Cardiac muscle cell (in vitro differentiated cells and primary cell): Measurements from ENCODE around the gene VAPA. TPM values are rescaled to one million over a fixed set of nuclear protein-coding genes. Genes with fewer than 3 reads are reported as not detected.

Experiments
- DNase-seq, 2 donors: peaks; one replicate each; pipeline versions ENCODE4 v3.0.0 to v3.0.0-alpha.2; 2010 to 2017; ENCODE audit warnings: low read depth in 1 of 2, low spot score in 1 of 2
- H3K27ac ChIP-seq: fragments of 200-600 bp; sonication (generic); 2 replicates; pipeline ENCODE4 v1.5.1; 2016
- H3K27me3 ChIP-seq: fragments of 200-600 bp; sonication (generic); 2 replicates; pipeline ENCODE4 v1.6.0; 2016; ENCODE audit warnings: control low read depth
- H3K36me3 ChIP-seq: fragments of 200-600 bp; sonication (generic); 2 replicates; pipeline ENCODE4 v1.5.1; 2016; ENCODE audit warnings: control low read depth
- H3K4me1 ChIP-seq: fragments of 200-600 bp; sonication (generic); 2 replicates; pipeline ENCODE4 v1.8.1; 2017; ENCODE audit warnings: low read depth, mild to moderate bottlenecking, mixed run types
- H3K4me3 ChIP-seq: fragments of 200-600 bp; sonication (generic); 2 replicates; pipeline ENCODE4 v1.5.1; 2016; ENCODE audit warnings: mild to moderate bottlenecking
- H3K9me3 ChIP-seq: fragments of 200-600 bp; sonication (generic); 2 replicates; pipeline ENCODE4 v1.5.1; 2017; ENCODE audit warnings: low read depth, mild to moderate bottlenecking, control low read depth
- polyA plus RNA-seq: library from polyadenylated mRNA; unstranded; fragments of >200 nt; fragmentation: Nextera tagmentation; extraction: Ambion mirVana; gene quantifications from 2 replicates; pipeline ENCODE4 v1.2.1, GENCODE V29; 2016
- total RNA-seq: library from RNA; depleted of rRNA; stranded (reverse); fragments of >200 nt; gene quantifications from 2 replicates; pipeline ENCODE4 v1.2.3, GENCODE V29; 2016
- TF ChIP-seq, protein P1 (sequence below): IDR thresholded peaks from 2 replicates; pipeline ENCODE4 v1.5.1; 2012; ENCODE audit warnings: low read depth, mild to moderate bottlenecking, low read length

Gene VAPA
- total and polyA plus RNA-seq, 2 experiments from 2014 or later: 137 to 215 TPM

DNA sequence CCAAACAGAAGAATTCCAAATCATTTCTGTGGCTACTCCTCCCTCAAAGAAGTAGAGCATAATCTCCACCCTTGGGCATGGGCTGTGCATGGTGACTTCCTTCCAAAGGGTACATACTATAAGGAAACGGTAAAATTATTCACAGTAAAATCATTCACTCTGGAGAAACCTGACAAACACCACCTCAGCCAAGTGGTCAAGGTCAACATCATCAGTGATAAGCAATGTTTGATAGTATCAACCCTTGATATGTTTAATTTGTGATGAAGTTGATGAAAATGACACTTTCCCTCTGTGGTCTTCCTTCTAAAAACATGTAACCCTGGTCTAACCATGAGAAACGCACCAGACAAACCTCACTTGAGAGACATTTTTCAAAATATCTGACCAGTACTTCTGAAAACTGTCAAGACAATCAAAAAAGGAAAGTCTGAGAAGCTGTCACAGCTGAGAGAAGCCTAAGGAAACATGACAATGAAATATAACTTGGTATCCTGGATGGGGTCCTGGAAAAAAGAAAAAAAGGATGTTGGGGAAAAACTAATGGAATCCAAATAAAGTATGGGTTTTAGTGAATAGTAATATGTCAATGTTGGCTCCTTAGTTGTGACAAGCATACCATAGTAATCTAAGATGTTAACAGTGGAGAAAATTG is 37.5 kb upstream of the VAPA start:
- no peaks in the 10 kb centered on the region for H3K9me3 ChIP-seq
- H3K4me3 ChIP-seq: no peak overlapping the region
- H3K27me3 ChIP-seq: no peaks in the 10 kb centered on the region
- H3K27ac ChIP-seq: no peak overlapping the region
- TF ChIP-seq, protein P1, sequence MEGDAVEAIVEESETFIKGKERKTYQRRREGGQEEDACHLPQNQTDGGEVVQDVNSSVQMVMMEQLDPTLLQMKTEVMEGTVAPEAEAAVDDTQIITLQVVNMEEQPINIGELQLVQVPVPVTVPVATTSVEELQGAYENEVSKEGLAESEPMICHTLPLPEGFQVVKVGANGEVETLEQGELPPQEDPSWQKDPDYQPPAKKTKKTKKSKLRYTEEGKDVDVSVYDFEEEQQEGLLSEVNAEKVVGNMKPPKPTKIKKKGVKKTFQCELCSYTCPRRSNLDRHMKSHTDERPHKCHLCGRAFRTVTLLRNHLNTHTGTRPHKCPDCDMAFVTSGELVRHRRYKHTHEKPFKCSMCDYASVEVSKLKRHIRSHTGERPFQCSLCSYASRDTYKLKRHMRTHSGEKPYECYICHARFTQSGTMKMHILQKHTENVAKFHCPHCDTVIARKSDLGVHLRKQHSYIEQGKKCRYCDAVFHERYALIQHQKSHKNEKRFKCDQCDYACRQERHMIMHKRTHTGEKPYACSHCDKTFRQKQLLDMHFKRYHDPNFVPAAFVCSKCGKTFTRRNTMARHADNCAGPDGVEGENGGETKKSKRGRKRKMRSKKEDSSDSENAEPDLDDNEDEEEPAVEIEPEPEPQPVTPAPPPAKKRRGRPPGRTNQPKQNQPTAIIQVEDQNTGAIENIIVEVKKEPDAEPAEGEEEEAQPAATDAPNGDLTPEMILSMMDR: no peak
- DNase-seq: no peak
- no peaks in the 10 kb centered on the region for H3K36me3 ChIP-seq
- peaks cover 9% of the 10 kb centered on the region for H3K4me1 ChIP-seq

DNA sequence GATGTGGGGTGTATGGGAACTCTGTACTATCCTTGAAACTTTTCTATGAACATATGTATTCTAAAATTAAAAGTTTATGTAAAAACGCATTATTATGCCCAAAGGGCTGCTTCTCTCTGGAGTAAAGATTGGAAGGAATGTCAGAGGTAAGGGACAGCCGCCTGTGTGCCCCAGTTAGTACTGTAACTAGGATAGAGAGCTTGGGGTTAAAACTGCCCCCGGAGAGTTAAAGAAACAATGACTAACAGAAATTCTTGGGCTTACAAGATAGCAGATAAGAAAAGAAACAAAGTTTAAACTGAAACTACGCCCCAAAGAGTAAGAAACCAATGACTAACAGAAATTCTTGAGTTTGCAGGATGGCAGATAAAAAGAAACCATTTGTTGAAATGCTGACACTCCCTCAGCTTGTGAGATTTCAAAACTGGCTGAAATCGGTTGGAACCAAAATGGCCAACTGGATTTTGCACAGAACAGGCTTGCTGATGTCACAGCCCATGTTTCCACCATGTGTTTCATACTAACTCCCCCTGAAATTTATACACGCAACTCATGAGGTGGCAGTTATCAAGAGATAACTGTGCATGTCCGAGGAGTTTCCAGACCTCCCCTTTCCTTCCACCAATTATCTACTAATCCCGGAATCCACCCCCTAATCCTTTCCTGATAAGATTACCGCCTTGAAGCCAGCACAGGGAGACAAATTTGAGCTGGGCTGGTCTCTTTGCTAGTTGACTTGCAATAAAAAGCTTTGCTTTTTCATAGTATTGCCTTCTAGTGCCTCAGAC is 36.8 kb upstream of the VAPA start:
- peak; percentile 22 to 99 for DNase-seq
- no peak overlapping the region for H3K27ac ChIP-seq

DNA sequence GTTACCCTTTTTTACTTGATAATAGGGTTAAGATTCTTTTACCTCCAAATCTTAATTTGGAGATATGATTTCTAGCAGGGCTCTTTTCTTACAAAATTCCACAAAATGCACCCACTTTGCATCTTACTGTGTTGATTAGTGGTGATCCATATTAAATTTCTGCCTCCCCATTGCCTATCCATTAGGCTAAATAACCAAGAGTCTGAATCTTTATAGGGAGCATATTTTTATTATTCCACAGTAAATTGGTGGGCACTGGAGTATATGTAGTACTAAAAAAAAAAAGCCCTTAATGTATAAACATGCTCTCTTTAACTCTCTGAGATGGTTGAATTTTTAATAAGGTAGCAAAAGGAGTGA is 36.2 kb upstream of the VAPA start:
- peaks cover 9% of the 10 kb centered on the region for H3K4me1 ChIP-seq
- H3K27me3 ChIP-seq: no peaks in the 10 kb centered on the region
- H3K27ac ChIP-seq: no peak overlapping the region
- TF ChIP-seq, protein P1: no peak
- no peak for DNase-seq
- H3K36me3 ChIP-seq: no peaks in the 10 kb centered on the region
- H3K4me3 ChIP-seq: no peak overlapping the region
- no peaks in the 10 kb centered on the region for H3K9me3 ChIP-seq

More for the DNA sequence above, 36.8 kb upstream of the VAPA start:
- Histone ChIP-seq H3K27me3 (no peaks in the 10 kb centered on the region), H3K4me3 (no peak overlapping the region), H3K9me3 (no peaks in the 10 kb centered on the region), H3K36me3 (no peaks in the 10 kb centered on the region), H3K4me1 (peaks cover 9% of the 10 kb centered on the region)
- TF ChIP-seq, protein P1: no peak

DNA sequence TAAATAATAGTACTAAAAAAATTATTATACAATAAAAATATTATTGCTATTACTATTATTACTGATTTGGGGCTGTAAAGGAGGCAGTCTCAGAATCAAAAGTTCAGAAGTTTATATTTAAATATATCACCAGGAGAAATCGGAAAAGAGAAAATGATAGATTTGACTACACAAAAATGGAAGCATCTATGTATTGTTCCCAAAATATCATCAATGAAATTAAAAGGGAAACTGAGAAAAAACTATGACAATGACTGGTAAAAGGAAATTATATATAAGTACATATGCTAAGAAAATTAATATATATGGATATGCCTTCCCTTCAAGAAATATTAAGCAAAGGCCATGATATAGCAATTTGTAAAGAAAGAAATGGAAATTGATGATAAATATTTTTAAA is 35.7 kb upstream of the VAPA start:
- no peaks in the 10 kb centered on the region for H3K9me3 ChIP-seq
- H3K4me3 ChIP-seq: no peak overlapping the region
- peaks cover 9% of the 10 kb centered on the region for H3K4me1 ChIP-seq
- no peaks in the 10 kb centered on the region for H3K27me3 ChIP-seq
- H3K27ac ChIP-seq: no peak overlapping the region
- no peak for DNase-seq
- TF ChIP-seq, protein P1: no peak
- H3K36me3 ChIP-seq: no peaks in the 10 kb centered on the region

DNA sequence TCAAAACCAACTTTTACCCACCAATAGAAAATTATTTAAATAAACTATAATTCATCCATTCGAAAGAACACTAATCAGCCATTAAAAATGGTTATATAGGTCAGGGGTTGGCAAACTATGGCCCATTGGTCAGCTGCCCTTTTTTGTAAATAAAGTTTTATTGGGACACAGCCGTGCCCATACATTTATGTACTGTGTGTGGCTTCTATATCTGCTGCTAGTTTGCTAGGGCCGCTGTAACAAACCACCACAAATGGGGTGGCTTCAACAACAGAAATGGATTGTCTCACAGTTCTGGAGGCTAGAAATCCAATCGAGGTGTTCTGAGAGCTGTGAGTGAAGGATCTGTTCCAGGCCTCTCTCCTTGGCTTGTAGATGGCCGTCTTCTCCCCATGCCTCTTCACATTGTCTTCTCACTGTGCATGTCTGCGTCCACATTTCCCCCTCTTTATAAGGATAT is 35.0 kb upstream of the VAPA start:
- no peak overlapping the region for H3K4me3 ChIP-seq
- no peaks in the 10 kb centered on the region for H3K9me3 ChIP-seq
- no peaks in the 10 kb centered on the region for H3K36me3 ChIP-seq
- H3K4me1 ChIP-seq: peaks cover 9% of the 10 kb centered on the region
- no peaks in the 10 kb centered on the region for H3K27me3 ChIP-seq
- TF ChIP-seq, protein P1: no peak
- no peak for DNase-seq
- H3K27ac ChIP-seq: no peak overlapping the region
